Liver (tissue), 3 donors: ENCODE data around the gene TMEM217.

Experiments used
- CTCF ChIP-seq: fragments of 150-350 bp; IDR thresholded peaks from 2 replicates; pipeline ENCODE4 v1.5.1; 2017; ENCODE audit warnings: improper control_type of control experiment, low read depth, low read length; ENCODE audit not compliant: missing input control
- MAX ChIP-seq: IDR thresholded peaks from 2 replicates; pipeline ENCODE4 v1.6.1; 2016; ENCODE audit warnings: antibody characterized with exemption
- REST ChIP-seq: IDR thresholded peaks from 2 replicates; pipeline ENCODE4 v1.6.1; 2016; ENCODE audit warnings: antibody characterized with exemption, mild to moderate bottlenecking
- RXRA ChIP-seq, 2 donors: IDR thresholded peaks; 2 replicates each; pipeline ENCODE4 v1.6.1; 2017 to 2018; ENCODE audit warnings: antibody characterized with exemption in 2 of 2, mild to moderate bottlenecking in 1 of 2
- SP1 ChIP-seq: IDR thresholded peaks from 2 replicates; pipeline ENCODE4 v1.6.1; 2018; ENCODE audit warnings: antibody characterized with exemption, mild to moderate bottlenecking
- YY1 ChIP-seq: IDR thresholded peaks from 2 replicates; pipeline ENCODE4 v1.6.1; 2016; ENCODE audit warnings: antibody characterized with exemption, mild to moderate bottlenecking
- donor health status: healthy.
- donor health status: healthy.

DNA sequence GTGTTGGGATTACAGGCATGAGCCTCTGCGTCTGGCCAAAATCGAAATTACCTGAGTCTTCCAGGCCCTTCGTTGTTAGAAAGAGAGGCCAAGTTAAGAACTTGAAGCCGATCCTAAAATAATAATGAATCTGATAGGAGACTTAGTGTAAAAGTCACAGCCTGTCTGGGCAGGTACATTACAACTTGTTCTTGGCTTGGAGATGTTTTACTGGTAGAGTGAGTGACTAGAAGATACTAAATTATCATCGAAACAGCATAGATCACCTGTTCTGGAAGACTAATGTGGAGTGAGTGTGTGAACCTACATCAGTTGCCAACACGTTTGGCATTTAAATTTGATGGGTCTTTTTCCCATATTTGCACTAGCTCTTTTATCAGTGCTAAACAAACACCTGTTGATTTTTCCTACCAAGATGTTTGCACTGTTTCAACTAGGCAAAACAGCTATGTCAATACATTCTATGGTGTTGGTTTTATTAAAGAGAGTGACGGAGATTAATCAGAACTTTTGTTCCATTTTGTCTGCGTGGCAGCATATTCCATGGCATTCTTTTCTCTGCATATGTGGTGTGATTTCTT lies 4.6 kb upstream of the TMEM217 start:
- no peak for TF ChIP-seq CTCF
- peak; percentile 14 for TF ChIP-seq SP1
- peak; percentile 46 for TF ChIP-seq YY1
- peak; percentile 50 for TF ChIP-seq REST
- peak; percentile 42 for TF ChIP-seq MAX
- TF ChIP-seq RXRA (IDR thresholded peaks at IDR 0.05) = peak; percentile 9 to 65
